NCI-H2196 treated with DMSO at 0.1 percent for 48 hours (cell line): Measurements from ENCODE around the gene EYS.

Source experiments
- DNase-seq: peaks from one replicate; lab custom pipeline; 2025; ENCODE audit not compliant: unreplicated experiment; lab: John Stamatoyannopoulos, UW

EYS gene

GRCh38 chr6:64874776-64875175, 832.2 kb downstream of the EYS start:
- no peak for DNase-seq

GRCh38 chr6:64872633-64873032, 834.4 kb downstream of the EYS start:
- DNase-seq: no peak

- no peak for DNase-seq
Observed at GRCh38 chr6:64861039-64861651, 845.9 kb downstream of the EYS start.

- DNase-seq: no peak
Observed at GRCh38 chr6:64860203-64860602, 846.8 kb downstream of the EYS start.

GRCh38 chr6:64850121-64850520, 856.9 kb downstream of the EYS start:
- no peak for DNase-seq

GRCh38 chr6:64848467-64848866, 858.6 kb downstream of the EYS start:
- no peak for DNase-seq

- DNase-seq: no peak
Observed at GRCh38 chr6:64847396-64847795, 859.6 kb downstream of the EYS start.

GRCh38 chr6:64838726-64839125, 868.3 kb downstream of the EYS start:
- no peak for DNase-seq

GRCh38 chr6:64831680-64832079, 875.3 kb downstream of the EYS start:
- no peak for DNase-seq

GRCh38 chr6:64817525-64817924, 889.5 kb downstream of the EYS start:
- DNase-seq: no peak

GRCh38 chr6:64815718-64816117, 891.3 kb downstream of the EYS start:
- DNase-seq: no peak

GRCh38 chr6:64812138-64812537, 894.9 kb downstream of the EYS start:
- DNase-seq: no peak

GRCh38 chr6:64811119-64811518, 895.9 kb downstream of the EYS start:
- DNase-seq: no peak

GRCh38 chr6:64807785-64808184, 899.2 kb downstream of the EYS start:
- DNase-seq: no peak

GRCh38 chr6:64803470-64804166, 903.4 kb downstream of the EYS start:
- no peak for DNase-seq

GRCh38 chr6:64792534-64792933, 914.5 kb downstream of the EYS start:
- no peak for DNase-seq

GRCh38 chr6:64789476-64789875, 917.5 kb downstream of the EYS start:
- no peak for DNase-seq

- no peak for DNase-seq
Observed at GRCh38 chr6:64786736-64787135, 920.3 kb downstream of the EYS start.

GRCh38 chr6:64782877-64783276, 924.1 kb downstream of the EYS start:
- DNase-seq: no peak

- DNase-seq: no peak
Observed at GRCh38 chr6:64777941-64778785, 928.9 kb downstream of the EYS start.

- DNase-seq: no peak
Observed at GRCh38 chr6:64776359-64776758, 930.7 kb downstream of the EYS start.

- no peak for DNase-seq
Observed at GRCh38 chr6:64774881-64775280, 932.1 kb downstream of the EYS start.
